Stimulated activated CD8-positive, alpha-beta memory T cell treated with anti-CD3 and anti-CD28 coated beads, Interleukin-4, amount 100 ng/mL, for 48 hours (primary cell): ENCODE results near the gene IFI30.

Source experiments
- DNase-seq: peaks from one replicate; pipeline ENCODE4 v3.0.0-alpha.2; 2020

The IFI30 gene

DNA sequence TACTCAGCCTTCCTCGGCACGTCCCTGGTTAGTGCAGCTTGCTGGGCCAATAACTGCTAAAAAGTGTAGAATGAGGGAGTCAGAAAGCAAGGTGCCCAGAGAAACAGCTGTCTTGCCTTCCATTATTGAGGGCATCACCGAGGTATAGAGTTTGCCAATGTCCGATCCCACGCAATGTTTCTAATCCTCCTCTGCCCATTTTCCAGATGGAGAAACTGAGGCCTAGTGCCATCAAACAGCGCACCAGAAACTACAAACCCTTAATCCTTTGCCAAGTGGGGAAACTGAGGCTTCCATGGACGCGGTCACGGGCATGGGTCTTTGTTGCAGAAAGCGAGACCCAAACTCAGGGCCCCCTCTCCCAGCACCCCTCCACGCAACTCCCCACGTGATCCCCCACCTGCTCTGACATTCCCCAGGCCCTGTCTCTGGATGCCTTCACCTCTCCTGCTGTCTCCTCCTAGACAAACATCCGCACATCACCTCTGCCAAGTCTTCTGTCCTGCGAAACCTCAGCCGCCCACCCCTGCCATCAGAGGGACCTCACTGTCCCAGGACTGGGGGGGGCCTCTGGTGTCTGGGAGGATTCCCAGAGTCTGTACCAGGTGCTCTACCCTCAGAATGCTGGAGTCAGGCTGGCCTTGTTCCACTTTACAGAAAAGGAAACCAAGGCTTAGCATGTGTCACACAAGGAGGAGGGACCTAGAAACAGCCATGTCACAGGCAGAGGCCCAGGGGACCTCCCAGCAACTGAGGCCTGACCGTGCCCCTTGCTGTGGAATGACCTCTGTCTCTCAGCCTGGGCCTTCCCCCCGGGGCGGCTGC is 53.6 kb downstream of the IFI30 start:
- no peak for DNase-seq
